Pancreas (tissue), 10 donors: Measurements from ENCODE around the gene SH2D1B. TPM values are rescaled to one million over a fixed set of nuclear protein-coding genes. Genes with fewer than 3 reads are reported as not detected.

Experiments used
- ATAC-seq, 4 donors: fragments of 200-7000 bp; cut with Tn5 transposase; one replicate each; pipeline versions ENCODE4 v1.8.0 to v1.9.1; 2020; ENCODE audit warnings: mild to moderate bottlenecking in 4 of 4, moderate library complexity in 4 of 4
- DNase-seq, 6 donors: peaks; one replicate each; pipeline ENCODE4 v3.0.0-alpha.2; 2020
- FAIRE-seq: peaks from 2 replicates; lab custom pipeline; 2012; peaks lifted over from hg19 to GRCh38; lab: Jason Lieb, UNC
- H3K27ac ChIP-seq, 4 donors: fragments of 200-600 bp; sonication (generic); 1 replicate in 3 of 4; 2 replicates in 1 of 4; pipeline versions ENCODE4 v1.5.0 to v1.8.0; 2020
- H3K27me3 ChIP-seq, 4 donors: fragments of 200-600 bp; one replicate each; pipeline ENCODE4 v1.8.0; 2021
- H3K36me3 ChIP-seq, 3 donors: fragments of 200-600 bp; sonication (generic) in 1 of 3; one replicate each; pipeline versions ENCODE4 v1.5.0 to v1.8.0; 2020 to 2021
- H3K4me1 ChIP-seq, 3 donors: fragments of 200-600 bp; one replicate each; pipeline ENCODE4 v1.8.0; 2021
- H3K4me3 ChIP-seq, 4 donors: fragments of 200-600 bp; sonication (generic) in 2 of 4; one replicate each; pipeline versions ENCODE4 v1.5.0 to v1.8.0; 2020 to 2021
- H3K9me3 ChIP-seq, 4 donors: fragments of 200-600 bp; one replicate each; pipeline ENCODE4 v1.8.0; 2021
- WGBS, 2 donors: extraction: QIAGEN DNeasy Blood & Tissue Kit; methylation state at CpG; one replicate each; pipeline ENCODE4 v1.1.7; 2013; 5-methylcytosine and 5-hydroxymethylcytosine counted together
- intact Hi-C, 3 donors: fragments of 100-400 bp; cut with DNase I; formaldehyde crosslinking; loops; one replicate each; pipeline versions ENCODE4 v1.11.1 to v1.14.2; 2022
- polyA plus RNA-seq, 2 donors: library from polyadenylated mRNA; stranded (reverse); fragments of 200-250 nt; gene quantifications; one replicate each; pipeline ENCODE4 v1.2.3, GENCODE V29; 2013
- total RNA-seq, 6 donors: library from RNA; stranded (reverse); fragmentation: NEBNext Ultra II Directional in 4 of 6; extraction: Animal tissue kit (Norgen Biotek cat#: 25700) in 4 of 6; gene quantifications; one replicate each; pipeline versions ENCODE4 v1.2.1 to v1.2.4, GENCODE V29; 2021 to 2023
- TF ChIP-seq, protein P1 (sequence below), 4 donors: fragments of 200-600 bp; sonication (generic) in 3 of 4; IDR thresholded peaks; one replicate each; pipeline versions ENCODE4 v1.5.0 to v1.8.0; 2021; ENCODE audit warnings: antibody characterized with exemption in 4 of 4
- donor health status: healthy with polysubstance abuse.
- donor health status: DM: no; HTN: no; CAD: no; lungs with moderate emphysema.
- donor health status: DM: no; HTN: no; CAD: no.
- donor health status: control.
- donor health status: control.
- donor health status: Bipolar disorder and iron deficiency.
- donor health status: DM: yes; HTN: yes; CAD: no.
- donor health status: DM: no; HTN: no; CAD: no.
- donor health status: DM: no; HTN: no; CAD: no.
- donor health status: DM: yes; HTN: yes; CAD: no.

SH2D1B gene
- total and polyA plus RNA-seq, 8 donors, result 0.06 TPM; not detected in 7

DNA sequence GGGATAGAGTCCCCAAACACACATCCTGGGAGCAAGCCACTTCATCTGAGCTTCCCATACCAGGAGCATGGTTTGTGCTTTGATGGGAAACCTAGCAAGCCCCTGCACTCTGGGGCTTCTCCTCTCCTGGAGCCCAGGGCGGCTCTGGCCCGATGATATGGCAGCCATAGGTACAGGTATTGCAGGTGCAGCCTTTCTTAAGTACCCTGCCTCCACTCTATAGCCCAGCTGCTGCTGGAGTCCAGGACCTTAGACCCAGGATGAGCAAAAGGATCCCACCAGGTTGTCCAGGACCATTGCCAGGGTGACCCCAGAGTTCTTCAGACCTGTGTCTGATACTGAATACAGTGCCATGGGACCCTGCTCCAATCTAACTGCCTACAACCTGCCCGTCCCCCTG is 26.2 kb downstream of the SH2D1B start:
- Histone ChIP-seq H3K4me3 (no peak overlapping the region), H3K36me3 (no peaks in the 10 kb centered on the region), H3K27me3 (no peaks in the 10 kb centered on the region), H3K4me1 (no peaks in the 10 kb centered on the region), H3K9me3 (no peaks in the 10 kb centered on the region), H3K27ac (no peak overlapping the region)
- DNase-seq, result no peak
- TF ChIP-seq, protein P1, sequence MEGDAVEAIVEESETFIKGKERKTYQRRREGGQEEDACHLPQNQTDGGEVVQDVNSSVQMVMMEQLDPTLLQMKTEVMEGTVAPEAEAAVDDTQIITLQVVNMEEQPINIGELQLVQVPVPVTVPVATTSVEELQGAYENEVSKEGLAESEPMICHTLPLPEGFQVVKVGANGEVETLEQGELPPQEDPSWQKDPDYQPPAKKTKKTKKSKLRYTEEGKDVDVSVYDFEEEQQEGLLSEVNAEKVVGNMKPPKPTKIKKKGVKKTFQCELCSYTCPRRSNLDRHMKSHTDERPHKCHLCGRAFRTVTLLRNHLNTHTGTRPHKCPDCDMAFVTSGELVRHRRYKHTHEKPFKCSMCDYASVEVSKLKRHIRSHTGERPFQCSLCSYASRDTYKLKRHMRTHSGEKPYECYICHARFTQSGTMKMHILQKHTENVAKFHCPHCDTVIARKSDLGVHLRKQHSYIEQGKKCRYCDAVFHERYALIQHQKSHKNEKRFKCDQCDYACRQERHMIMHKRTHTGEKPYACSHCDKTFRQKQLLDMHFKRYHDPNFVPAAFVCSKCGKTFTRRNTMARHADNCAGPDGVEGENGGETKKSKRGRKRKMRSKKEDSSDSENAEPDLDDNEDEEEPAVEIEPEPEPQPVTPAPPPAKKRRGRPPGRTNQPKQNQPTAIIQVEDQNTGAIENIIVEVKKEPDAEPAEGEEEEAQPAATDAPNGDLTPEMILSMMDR (IDR thresholded peaks at IDR 0.05), result no peak
- no peak for ATAC-seq
- FAIRE-seq, result no peak
- intact Hi-C loops, result loop anchor here in 2 of 3 donors (5.0 to 10.0 kb wide), 2 partner anchors 328 to 331 kb away; no protein-coding TSS in a partner anchor
- WGBS, 2 donors, result 84 to 88% methylated on average over 3 of the region's 3 CpGs

DNA sequence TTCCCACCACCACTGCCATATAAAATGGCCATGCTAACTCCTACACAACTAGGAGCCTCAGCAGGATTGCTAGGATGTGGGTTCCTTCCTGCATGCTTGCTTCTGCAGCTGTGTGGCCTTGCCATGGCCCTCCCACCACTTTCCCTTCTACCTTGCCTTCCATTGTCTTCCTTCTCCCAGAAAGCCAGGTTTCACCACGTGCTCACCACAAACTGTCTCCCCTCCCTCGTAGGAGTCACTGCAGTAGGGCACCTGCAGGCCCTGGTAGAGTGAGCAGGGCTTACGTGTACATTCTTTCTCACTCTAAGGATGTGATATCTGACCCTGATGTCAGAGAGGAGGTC is 26.7 kb downstream of the SH2D1B start:
- ATAC-seq (no peak), FAIRE-seq (no peak), DNase-seq (no peak)
- Histone ChIP-seq H3K4me1 (no peaks in the 10 kb centered on the region), H3K4me3 (no peak overlapping the region), H3K27ac (no peak overlapping the region), H3K9me3 (no peaks in the 10 kb centered on the region), H3K36me3 (no peaks in the 10 kb centered on the region), H3K27me3 (no peaks in the 10 kb centered on the region)
- WGBS, 2 donors, result 84% methylated on average over 3 of the region's 3 CpGs
- TF ChIP-seq, protein P1 (IDR thresholded peaks at IDR 0.05), result no peak
- intact Hi-C loops, result loop anchor here in 2 of 3 donors (5.0 to 10.0 kb wide), 2 partner anchors 328 to 330 kb away; no protein-coding TSS in a partner anchor

DNA sequence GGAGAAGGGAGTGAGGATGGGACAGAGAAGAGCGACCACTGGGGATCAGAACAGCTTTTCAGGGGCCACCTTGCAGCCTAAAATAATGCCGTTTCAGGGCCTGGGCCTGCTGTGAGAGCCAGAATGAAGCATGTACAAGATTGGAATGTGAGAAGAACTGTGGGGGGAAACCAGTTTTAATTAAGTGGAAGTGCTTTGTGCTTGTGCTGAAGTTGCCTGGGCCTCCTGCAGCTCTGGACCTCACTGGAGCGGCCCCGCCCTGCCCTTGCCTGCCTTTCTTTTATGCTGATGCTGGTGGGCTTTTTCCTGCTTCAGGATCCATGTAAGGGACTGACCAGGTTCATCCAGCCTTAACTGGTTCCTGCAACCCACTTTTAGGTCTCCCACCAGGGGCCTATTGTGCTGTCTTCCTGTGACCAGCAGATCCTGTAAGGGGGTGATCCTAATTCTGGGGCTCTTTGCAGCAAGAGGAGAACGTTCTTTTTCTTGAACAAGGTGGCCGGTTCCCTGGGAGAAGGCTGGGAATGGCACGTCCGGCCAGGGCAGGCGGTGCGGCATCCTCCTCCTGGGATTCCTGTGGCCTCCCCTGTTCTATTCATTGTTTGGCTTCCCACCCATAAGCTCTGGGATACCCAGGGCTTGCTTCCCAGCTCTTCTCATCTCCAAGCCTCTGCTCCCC is 27.2 kb downstream of the SH2D1B start:
- no peaks in the 10 kb centered on the region for H3K36me3 ChIP-seq
- no peaks in the 10 kb centered on the region for H3K9me3 ChIP-seq
- H3K27ac ChIP-seq, result no peak overlapping the region
- intact Hi-C loops, result loop anchor here in 2 of 3 donors (5.0 to 10.0 kb wide), 2 partner anchors 327 to 330 kb away; no protein-coding TSS in a partner anchor
- TF ChIP-seq, protein P1 (IDR thresholded peaks at IDR 0.05), result no peak
- WGBS, 2 donors, result 92 to 96% methylated on average over 10 of the region's 10 CpGs
- ATAC-seq, result no peak
- no peak overlapping the region for H3K4me3 ChIP-seq
- H3K4me1 ChIP-seq, result no peaks in the 10 kb centered on the region
- no peak for FAIRE-seq
- no peaks in the 10 kb centered on the region for H3K27me3 ChIP-seq
- DNase-seq, result no peak

DNA sequence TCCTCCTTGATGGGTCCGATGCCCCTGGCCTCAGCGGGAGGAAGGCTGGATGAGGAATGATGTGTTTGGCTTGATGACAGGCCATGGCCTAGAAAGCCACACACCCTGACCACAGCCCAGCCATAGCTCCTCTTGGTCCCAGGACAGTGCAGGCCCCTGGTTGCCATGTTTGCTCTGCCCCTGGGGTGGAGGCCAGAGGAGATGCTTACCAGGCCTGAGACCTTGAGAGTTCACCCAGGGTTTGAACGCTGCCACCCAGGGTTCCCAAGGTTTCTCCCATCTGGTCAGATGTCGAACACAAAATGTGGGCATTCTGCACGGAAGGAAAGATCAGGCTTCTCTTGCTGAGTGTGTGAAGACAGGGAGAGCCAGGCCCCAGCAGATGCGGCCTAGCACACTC is 27.8 kb downstream of the SH2D1B start:
- Histone ChIP-seq H3K27ac (no peak overlapping the region), H3K27me3 (no peaks in the 10 kb centered on the region), H3K9me3 (no peaks in the 10 kb centered on the region), H3K4me3 (no peak overlapping the region), H3K4me1 (no peaks in the 10 kb centered on the region), H3K36me3 (no peaks in the 10 kb centered on the region)
- WGBS, 2 donors, result 88 to 94% methylated on average over 6 of the region's 6 CpGs
- no peak for ATAC-seq
- intact Hi-C loops, result loop anchor here in 1 of 3 donors (10.0 kb wide), 1 partner anchor 329 kb away; no protein-coding TSS in a partner anchor
- FAIRE-seq, result no peak
- TF ChIP-seq, protein P1 (IDR thresholded peaks at IDR 0.05), result no peak
- DNase-seq, result no peak

DNA sequence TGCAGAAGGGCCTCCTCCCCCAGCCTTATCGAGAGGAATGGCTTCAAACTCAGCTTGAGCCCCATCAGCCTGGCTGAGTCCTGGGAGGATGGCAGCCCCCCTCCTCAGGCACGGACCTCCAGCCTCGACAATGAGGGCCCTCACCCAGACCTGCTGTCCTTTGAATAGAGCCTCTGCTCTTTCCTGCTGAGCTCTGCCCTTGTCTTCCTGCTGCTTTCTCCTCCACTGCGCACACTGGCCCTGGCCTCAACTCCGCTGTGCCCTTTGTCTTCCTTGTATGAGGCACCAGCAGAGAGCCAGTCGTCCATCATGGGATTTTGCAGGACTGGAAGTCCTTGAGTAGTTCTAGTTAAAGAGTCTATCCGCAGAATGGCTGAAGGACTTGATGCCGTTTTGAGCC is 28.4 kb downstream of the SH2D1B start:
- intact Hi-C loops, result loop anchor here in 1 of 3 donors (10.0 kb wide), 1 partner anchor 329 kb away; no protein-coding TSS in a partner anchor
- FAIRE-seq, result no peak
- ATAC-seq, result no peak
- H3K27ac ChIP-seq, result no peak overlapping the region
- 91 to 92% methylated on average over 8 of the region's 8 CpGs for WGBS, 2 donors
- no peaks in the 10 kb centered on the region for H3K27me3 ChIP-seq
- no peak for DNase-seq
- no peaks in the 10 kb centered on the region for H3K4me1 ChIP-seq
- no peaks in the 10 kb centered on the region for H3K36me3 ChIP-seq
- H3K9me3 ChIP-seq, result no peaks in the 10 kb centered on the region
- TF ChIP-seq, protein P1 (IDR thresholded peaks at IDR 0.05), result no peak
- H3K4me3 ChIP-seq, result no peak overlapping the region
